ENCODE results near the gene PTPRM. TPM values are rescaled to one million over a fixed set of nuclear protein-coding genes. Genes with fewer than 3 reads are reported as not detected.

Gene PTPRM
- total and polyA plus RNA-seq, 2 experiments from 2014 or later = 1.6 to 5.3 TPM

- H3K4me1 ChIP-seq (ENCODE audit: insufficient read depth) = peaks cover 7% of the 10 kb centered on the region; the same call in 1 of the 2 replicates
- no peak overlapping the region for H3K4me2 ChIP-seq
- TF ChIP-seq EZH2phosphoT487 (IDR thresholded peaks at IDR 0.05; ENCODE audit: unreplicated experiment) (no peak), STAT1 (IDR thresholded peaks at IDR 0.05; ENCODE audit: unreplicated experiment) (no peak), ETS1 (IDR thresholded peaks at IDR 0.05) (no peak), ZNF462 (CRISPR knock-in tag; IDR thresholded peaks at IDR 0.05) (no peak), ZNF331 (CRISPR knock-in tag; IDR thresholded peaks at IDR 0.05; ENCODE audit: low read depth) (no peak), NANOG (IDR thresholded peaks at IDR 0.05; ENCODE audit: borderline replicate concordance) (no peak), EZH2 (IDR thresholded peaks at IDR 0.05; ENCODE audit: low read depth, unreplicated experiment) (no peak)
- no peaks in the 10 kb centered on the region for H3K9me3 Mint-ChIP-seq
- no peaks in the 10 kb centered on the region for H3F3A ChIP-seq (replicated peaks; ENCODE audit: low read depth)
- H3K27me3 Mint-ChIP-seq (ENCODE audit: insufficient read depth, low read depth, poor library complexity) = peaks cover 2% of the 10 kb centered on the region
- no peak overlapping the region for H2AFZ ChIP-seq
- H3K4me3 Mint-ChIP-seq = no peak overlapping the region
- H3K27me3 ChIP-seq (ENCODE audit: insufficient read depth) = no peaks in the 10 kb centered on the region
- H3K36me3 Mint-ChIP-seq (ENCODE audit: low read depth) = no peaks in the 10 kb centered on the region; the same call in 2 of the 3 replicates
- DNase-seq (ENCODE audit: low spot score) (no peak), ATAC-seq (no peak)
- no peak overlapping the region for H3K27ac ChIP-seq (ENCODE audit: low read depth)
- peaks cover 13% of the 10 kb centered on the region for H3K4me1 Mint-ChIP-seq
- no peaks in the 10 kb centered on the region for H3K9me2 ChIP-seq (ENCODE audit: insufficient read depth)
- H3K27ac Mint-ChIP-seq = no peak overlapping the region
- no peaks in the 10 kb centered on the region for H3K79me2 ChIP-seq (replicated peaks; ENCODE audit: insufficient read depth)
- no peak overlapping the region for H3K4me3 ChIP-seq
- H3K36me3 ChIP-seq (ENCODE audit: insufficient read depth) = no peaks in the 10 kb centered on the region
- no peaks in the 10 kb centered on the region for H4K20me1 ChIP-seq (replicated peaks; ENCODE audit: insufficient read depth)
These were observed 572.8 kb downstream of the PTPRM start for GRCh38 chr18:8139891-8140406.
